Stimulated activated memory B cell treated with anti-CD40 and anti-IgM and Interleukin-4, amounts not matched to agents 10 μg/mL and 1 μg/mL and 100 μg/mL, for 72 hours (primary cell): ENCODE data around the gene ADAMTSL2.

Source experiments
- ATAC-seq: fragments of 150-1000 bp; cut with Tn5 transposase; 2 replicates; pipeline ENCODE4 v1.10.0; 2021
- H3K27ac Mint-ChIP-seq: one replicate; pipeline ENCODE4 v1.8.0; 2022; ENCODE audit warnings: mild to moderate bottlenecking, mixed read lengths
- H3K27me3 Mint-ChIP-seq: one replicate; pipeline ENCODE4 v1.8.0; 2022; ENCODE audit warnings: mixed read lengths
- H3K36me3 Mint-ChIP-seq: one replicate; pipeline ENCODE4 v1.8.0; 2022; ENCODE audit warnings: mixed read lengths
- H3K4me1 Mint-ChIP-seq: one replicate; pipeline ENCODE4 v1.8.0; 2022; ENCODE audit warnings: mixed read lengths
- H3K4me3 Mint-ChIP-seq: one replicate; pipeline ENCODE4 v1.8.0; 2022; ENCODE audit warnings: mild to moderate bottlenecking, moderate library complexity, mixed read lengths
- H3K9me3 Mint-ChIP-seq: one replicate; pipeline ENCODE4 v1.8.0; 2022; ENCODE audit warnings: mixed read lengths

The ADAMTSL2 gene

DNA sequence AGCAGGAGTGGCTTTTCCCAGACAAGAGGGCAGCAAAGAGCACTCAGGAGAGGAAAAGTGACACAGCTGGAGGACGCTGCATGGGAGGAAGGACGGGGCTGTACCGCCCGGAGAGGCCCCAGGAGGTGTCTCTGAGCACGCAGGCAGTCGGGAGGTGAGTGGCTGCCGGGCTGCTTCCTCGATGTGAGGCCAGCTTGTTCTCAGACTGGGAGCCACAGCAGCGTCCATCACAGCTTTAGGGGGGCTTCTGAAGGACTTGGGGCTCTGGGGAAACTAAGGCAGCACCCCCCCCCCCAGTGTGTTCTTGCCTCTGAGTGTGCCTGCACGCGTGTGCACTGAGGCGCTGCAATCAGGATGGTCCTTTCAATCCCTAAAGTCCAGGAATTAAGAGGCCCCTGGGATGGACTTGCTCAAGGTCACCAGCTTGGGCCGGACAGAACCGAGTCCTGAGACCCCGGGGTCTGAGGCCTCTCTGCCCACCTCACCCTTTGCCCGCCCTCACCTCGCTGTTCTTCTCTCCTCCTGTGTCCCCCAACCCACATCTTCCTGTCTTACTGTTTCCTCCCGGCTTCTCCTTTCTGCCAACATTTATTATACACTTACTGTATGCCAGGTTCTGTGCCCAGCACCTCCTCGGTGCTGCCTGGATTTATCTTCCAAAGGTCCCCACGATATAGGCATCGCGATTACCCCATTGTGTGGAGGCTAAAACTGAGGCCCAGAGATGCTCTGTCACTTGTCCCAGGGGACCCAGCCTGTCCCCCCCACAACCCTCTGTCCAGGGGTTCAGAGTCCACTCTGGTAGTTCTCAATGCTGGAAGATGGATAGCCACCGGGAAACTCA lies 41.7 kb downstream of the ADAMTSL2 start:
- H3K36me3 Mint-ChIP-seq, result no peaks in the 10 kb centered on the region

DNA sequence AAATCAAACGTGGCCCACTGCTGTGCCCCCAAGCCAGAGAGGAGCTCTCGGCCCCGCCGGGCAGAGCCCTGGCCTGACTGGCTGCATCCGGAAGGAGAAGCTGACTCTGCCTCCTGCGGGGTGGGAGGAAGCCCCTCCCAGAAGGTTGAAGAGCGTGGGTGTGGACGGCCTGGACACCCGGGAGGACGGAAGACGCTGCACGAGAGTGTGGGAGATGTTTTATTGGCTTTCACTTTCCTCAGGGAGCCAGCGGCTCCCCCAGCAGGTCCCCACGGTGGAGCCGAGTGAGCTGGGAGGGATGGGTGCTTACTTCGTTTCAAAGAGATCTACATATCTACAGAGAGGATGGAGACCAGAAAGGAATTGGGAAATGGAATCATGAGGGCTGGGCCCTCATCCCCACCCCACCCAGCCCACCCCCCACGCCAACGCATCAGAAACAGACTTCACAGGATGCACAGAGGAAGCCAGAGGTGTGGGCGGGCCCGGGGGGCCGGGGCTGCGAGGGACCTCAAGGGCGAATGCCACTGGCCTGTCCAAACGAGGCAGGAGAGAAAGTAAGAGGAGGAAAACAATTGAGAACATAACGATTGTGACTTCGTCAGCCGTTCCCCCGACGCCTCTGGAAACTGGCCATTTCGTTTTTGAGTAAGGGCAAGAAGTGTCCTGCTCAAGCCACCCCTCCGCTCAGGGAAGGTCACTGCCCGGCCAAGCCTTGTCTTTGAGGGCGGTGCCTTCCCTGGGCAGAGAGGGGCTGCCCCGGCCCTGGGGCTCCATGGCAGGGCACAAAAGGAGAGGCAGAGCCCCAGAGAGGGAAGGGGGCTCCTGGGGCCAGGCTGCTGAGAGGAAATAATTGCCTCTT lies 42.6 kb downstream of the ADAMTSL2 start:
- no peak for ATAC-seq
- H3K36me3 Mint-ChIP-seq, result no peaks in the 10 kb centered on the region
- H3K4me1 Mint-ChIP-seq, result peaks cover 35% of the 10 kb centered on the region
- peak overlapping the region; percentile 38 for H3K4me3 Mint-ChIP-seq
- H3K27ac Mint-ChIP-seq, result no peak overlapping the region
- H3K27me3 Mint-ChIP-seq, result peaks cover 99% of the 10 kb centered on the region
- no peaks in the 10 kb centered on the region for H3K9me3 Mint-ChIP-seq

More for the DNA sequence above, 41.7 kb downstream of the ADAMTSL2 start:
- Mint-ChIP-seq H3K4me1 (peaks cover 35% of the 10 kb centered on the region), H3K27me3 (peaks cover 99% of the 10 kb centered on the region), H3K4me3 (no peak overlapping the region), H3K9me3 (no peaks in the 10 kb centered on the region), H3K27ac (no peak overlapping the region)
- ATAC-seq, result no peak

DNA sequence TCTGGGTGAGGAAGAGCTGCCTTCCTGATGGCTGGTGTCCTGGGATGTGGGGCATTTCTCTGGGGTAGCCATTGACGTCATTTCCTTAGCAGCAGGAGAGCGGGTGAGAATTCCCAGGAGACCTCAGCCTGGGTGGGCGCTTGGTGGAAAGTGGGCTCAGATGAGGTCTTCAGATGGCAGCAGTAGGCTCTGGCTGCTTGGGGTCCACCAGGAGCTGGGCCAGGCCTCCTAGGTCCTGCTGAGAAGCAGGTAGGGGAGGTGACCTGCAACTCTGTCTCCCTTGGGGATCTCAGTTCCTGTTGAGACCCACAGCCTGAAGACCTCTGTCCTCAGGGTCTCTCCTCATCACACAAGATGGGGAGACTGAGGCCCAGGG lies 43.2 kb downstream of the ADAMTSL2 start:
- Mint-ChIP-seq H3K36me3 (no peaks in the 10 kb centered on the region), H3K27ac (no peak overlapping the region), H3K9me3 (no peaks in the 10 kb centered on the region), H3K4me3 (no peak overlapping the region), H3K4me1 (peaks cover 35% of the 10 kb centered on the region), H3K27me3 (peaks cover 100% of the 10 kb centered on the region)
- no peak for ATAC-seq

DNA sequence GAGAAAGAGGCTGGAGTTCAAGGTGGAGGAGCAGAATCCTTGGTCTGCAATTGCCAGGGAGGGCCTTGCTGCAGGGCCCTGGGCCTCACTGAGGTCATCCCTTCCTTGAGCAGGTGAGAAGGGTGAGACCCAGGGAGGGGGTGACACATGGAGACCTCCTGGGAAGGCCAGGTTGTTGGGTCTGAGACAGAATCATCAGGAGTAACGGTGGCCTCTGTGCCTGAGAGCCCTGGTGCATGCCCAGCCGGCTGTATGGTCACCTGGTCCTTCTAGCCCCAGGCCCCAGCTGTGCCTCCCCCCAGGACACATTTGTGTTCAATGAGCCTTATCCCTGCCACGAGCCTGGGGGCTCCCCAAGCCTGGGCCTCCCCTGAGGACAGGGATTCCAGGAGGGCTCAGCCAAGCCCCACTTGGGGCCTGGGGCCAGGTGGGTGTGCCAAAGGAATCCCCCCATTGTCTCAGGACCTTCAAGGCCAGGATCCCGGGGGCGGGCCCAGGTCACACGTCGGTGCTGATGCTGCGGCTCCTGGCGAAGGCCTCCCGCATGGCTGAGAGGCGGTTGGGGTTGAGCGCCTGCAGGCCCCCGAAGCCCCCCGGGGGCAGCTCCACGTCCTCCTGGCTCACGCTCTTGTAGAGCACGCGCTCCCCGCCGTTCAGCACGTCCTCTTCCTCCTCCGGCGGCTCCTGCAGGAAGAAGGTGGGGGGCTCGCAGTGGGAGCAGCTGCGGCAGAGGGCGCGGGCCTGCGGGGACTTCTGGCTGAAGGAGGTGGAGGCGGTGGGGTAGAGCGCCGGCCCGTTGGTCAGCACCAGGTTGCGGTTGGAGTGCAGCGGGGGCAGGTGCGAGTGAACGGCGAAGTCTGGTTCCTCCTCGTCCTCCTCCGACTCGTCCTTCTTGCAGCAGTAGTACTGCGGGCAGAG lies 44.3 kb downstream of the ADAMTSL2 start:
- H3K36me3 Mint-ChIP-seq, result no peaks in the 10 kb centered on the region
- H3K4me1 Mint-ChIP-seq, result peaks cover 35% of the 10 kb centered on the region
- peaks cover 100% of the 10 kb centered on the region for H3K27me3 Mint-ChIP-seq
- H3K4me3 Mint-ChIP-seq, result no peak overlapping the region
- ATAC-seq, result no peak
- no peak overlapping the region for H3K27ac Mint-ChIP-seq
- no peaks in the 10 kb centered on the region for H3K9me3 Mint-ChIP-seq

DNA sequence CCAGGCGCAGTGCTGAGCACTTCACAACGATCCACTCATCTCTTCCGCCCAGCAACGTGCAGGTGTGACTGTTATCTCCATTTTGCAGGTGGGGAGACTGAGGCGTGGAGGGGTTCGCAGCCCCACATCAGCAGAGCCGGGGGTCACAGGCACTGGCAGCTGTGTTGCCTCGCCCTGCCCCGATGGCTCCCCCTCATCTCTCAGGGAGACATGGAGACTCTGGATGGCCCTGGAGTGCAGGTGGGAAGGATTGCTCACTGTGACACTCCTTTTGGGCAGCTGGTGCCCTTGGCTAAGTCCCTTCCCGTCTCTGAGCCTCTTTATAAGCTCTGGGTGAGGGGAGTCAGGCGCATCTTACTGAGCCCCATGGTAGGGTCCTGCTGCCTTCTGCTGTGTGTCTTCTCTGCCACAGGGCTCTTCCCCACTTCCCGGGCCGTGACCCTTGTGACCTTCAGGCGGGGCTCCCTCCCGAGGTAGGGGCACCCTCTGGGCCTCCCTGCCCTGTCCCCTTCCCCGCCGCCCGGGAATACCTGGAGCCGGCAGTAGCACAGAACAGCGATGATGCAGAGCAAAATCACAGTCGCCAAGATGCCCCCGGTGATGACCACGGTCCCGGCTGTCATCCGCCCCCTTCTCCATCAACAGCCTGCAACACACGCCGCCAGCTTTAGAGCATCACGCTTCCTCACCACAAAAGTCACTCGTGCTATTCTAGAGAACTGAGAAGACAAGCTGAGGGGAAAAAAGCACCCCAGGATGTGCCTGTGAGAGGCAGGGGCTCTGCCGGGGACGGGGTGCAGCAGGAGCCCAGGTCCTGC lies 45.3 kb downstream of the ADAMTSL2 start:
- Mint-ChIP-seq H3K4me3 (no peak overlapping the region), H3K36me3 (no peaks in the 10 kb centered on the region), H3K27me3 (peaks cover 100% of the 10 kb centered on the region), H3K27ac (no peak overlapping the region), H3K9me3 (no peaks in the 10 kb centered on the region), H3K4me1 (peaks cover 45% of the 10 kb centered on the region)
- ATAC-seq, result peak; percentile 26

DNA sequence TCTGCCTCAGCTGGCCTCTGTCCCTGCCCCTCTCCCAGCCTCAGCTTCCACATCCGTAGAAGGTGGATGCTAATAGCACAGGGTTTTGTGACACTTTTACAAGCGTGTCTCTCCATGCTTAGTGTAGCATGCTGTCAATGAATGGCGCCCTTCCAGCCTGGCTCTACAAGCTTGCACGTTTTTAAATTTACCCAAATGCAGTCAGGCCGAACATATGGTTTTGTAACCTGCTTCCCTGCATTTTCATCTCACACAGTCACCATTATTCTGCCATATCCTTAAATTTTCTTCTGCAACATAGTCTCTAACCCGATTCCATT lies 45.9 kb downstream of the ADAMTSL2 start:
- peaks cover 49% of the 10 kb centered on the region for H3K4me1 Mint-ChIP-seq
- H3K27ac Mint-ChIP-seq, result no peak overlapping the region
- no peak for ATAC-seq
- H3K9me3 Mint-ChIP-seq, result no peaks in the 10 kb centered on the region
- no peak overlapping the region for H3K4me3 Mint-ChIP-seq
- no peaks in the 10 kb centered on the region for H3K36me3 Mint-ChIP-seq
- H3K27me3 Mint-ChIP-seq, result peaks cover 100% of the 10 kb centered on the region

DNA sequence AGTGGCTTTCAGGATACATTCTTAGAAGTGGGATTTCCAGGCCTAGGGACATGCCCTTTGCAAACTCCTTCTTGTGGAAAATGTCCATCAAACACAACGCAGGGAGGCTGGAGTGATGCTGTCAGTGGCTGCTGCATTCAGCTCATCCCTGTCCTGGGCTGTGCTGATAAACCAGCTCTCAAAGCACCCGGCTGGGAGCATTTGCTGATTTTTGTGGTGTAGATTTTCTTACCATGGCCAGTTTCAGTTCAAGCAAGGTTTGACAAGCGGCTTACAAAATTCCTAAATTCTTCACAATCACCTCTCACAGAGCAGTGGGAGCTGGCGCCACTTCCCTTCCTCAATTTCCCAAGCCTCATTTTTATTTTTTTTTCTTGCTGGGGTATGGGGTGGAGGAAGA lies 46.5 kb downstream of the ADAMTSL2 start:
- Mint-ChIP-seq H3K27ac (no peak overlapping the region), H3K27me3 (peaks cover 100% of the 10 kb centered on the region), H3K4me1 (peaks cover 50% of the 10 kb centered on the region), H3K4me3 (no peak overlapping the region), H3K9me3 (no peaks in the 10 kb centered on the region), H3K36me3 (no peaks in the 10 kb centered on the region)
- no peak for ATAC-seq

DNA sequence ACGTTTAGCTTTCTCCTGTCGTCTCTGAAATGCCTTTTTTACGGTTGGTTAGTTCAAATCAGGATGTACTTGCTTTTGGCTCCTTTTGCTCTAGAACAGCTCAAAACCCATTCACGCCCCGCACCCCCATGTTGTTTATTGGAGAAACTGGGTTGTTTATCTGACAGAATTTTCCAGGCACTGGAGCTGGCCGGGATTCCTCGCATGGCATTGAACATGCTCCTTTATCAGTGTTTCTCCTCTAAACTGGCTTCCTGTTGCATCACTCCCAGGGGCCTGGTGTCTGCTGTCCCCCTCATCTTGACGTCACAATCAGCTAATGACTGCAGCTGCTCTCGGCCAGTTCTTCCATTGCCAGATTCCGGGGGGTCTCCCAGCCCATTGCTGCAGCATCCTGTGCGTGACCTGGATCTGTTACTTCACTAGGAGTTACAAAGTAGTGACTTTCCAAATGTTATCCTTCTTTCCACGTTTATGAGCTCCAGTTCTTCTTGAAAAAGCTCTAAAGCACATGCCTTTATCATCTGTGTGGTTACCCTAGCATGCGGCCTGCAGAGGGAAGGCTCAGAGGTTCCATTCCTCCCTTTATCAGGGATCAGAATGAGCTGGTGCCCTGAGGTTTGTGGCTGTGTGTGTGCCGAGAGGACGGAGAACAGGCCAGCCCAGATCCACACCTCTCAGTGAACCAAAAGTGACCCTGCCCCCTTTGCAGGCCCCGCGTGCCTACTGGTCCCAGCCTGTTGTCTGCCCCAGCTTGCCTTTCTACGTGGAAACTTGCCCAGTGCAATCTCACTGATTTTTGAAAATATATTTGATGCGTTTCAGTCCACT lies 47.2 kb downstream of the ADAMTSL2 start:
- Mint-ChIP-seq H3K27ac (no peak overlapping the region), H3K36me3 (no peaks in the 10 kb centered on the region), H3K4me3 (no peak overlapping the region), H3K9me3 (no peaks in the 10 kb centered on the region), H3K4me1 (peaks cover 47% of the 10 kb centered on the region), H3K27me3 (peaks cover 100% of the 10 kb centered on the region)
- no peak for ATAC-seq

DNA sequence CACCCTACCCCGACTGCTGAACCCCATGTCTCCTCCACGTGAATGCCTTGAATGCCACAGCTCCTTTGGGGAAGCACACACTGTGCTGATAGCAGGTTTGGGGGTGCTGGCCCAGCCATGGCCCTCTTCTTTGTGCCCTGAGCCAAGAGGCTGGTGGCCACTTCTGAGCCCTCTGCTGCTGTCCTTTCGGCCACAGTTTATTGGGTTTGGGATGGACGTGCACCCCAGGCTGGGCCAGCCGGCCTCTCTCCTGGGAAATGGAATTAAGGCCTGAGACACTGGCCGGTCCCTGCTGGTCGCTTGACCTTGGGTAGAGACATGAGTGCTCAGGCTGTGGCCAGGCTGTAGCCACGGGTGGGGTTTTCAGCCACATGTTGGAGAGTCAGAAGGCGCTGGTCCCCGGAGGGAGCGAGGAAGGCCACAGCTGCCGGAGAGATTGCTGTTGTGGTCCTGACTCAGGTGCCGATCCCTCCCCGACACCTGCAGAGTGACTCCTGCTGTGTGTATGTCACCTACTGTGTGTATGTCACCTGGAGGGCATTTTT lies 48.1 kb downstream of the ADAMTSL2 start:
- H3K9me3 Mint-ChIP-seq, result no peaks in the 10 kb centered on the region
- no peak overlapping the region for H3K27ac Mint-ChIP-seq
- ATAC-seq, result no peak
- H3K36me3 Mint-ChIP-seq, result no peaks in the 10 kb centered on the region
- no peak overlapping the region for H3K4me3 Mint-ChIP-seq
- peaks cover 98% of the 10 kb centered on the region for H3K27me3 Mint-ChIP-seq
- peaks cover 41% of the 10 kb centered on the region for H3K4me1 Mint-ChIP-seq

DNA sequence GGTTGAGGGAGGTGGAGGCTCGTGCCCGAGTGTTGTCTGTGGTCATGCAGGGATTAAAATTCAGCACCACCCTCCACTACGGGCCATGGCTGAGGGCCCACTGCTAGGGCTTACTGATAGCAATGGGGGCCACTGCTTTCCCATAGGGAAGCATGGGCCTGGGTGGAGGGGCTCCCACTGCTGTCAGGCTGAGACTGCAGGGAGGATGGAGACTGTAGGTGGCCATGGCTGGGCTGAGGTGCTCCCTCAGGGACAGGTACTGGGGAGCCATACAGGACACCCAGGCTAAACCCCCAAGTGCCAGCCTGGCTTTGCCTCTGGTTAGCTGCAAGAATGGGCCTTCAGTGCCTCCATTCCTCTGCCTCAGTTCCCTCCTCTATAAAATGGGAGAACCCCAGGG lies 48.6 kb downstream of the ADAMTSL2 start:
- Mint-ChIP-seq H3K4me3 (no peak overlapping the region), H3K27me3 (peaks cover 93% of the 10 kb centered on the region), H3K36me3 (no peaks in the 10 kb centered on the region), H3K4me1 (peaks cover 36% of the 10 kb centered on the region), H3K27ac (no peak overlapping the region), H3K9me3 (no peaks in the 10 kb centered on the region)
- no peak for ATAC-seq

DNA sequence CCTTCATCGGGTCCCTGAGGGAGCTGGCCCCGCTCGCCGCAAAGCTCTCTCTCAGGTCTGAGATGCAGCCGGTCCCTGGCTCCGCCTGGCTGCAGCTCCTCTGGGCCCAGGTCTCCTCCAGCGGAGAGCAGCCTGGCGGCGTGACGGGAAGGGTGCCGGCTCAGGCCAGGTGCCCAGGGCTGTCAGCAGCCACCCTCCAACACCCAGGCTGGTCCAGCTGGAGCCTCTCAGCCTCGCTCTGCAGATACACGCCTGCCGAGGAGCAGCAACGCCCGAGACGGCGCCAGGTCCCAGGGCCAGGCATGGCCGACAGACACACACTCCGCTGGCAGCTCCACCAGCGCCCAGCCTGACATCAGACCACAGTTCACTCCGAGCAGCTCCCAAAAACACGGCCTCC lies 49.1 kb downstream of the ADAMTSL2 start:
- ATAC-seq, result no peak
- Mint-ChIP-seq H3K4me1 (peaks cover 31% of the 10 kb centered on the region), H3K27me3 (peaks cover 88% of the 10 kb centered on the region), H3K27ac (no peak overlapping the region), H3K4me3 (no peak overlapping the region), H3K36me3 (no peaks in the 10 kb centered on the region), H3K9me3 (peaks cover 4% of the 10 kb centered on the region)

DNA sequence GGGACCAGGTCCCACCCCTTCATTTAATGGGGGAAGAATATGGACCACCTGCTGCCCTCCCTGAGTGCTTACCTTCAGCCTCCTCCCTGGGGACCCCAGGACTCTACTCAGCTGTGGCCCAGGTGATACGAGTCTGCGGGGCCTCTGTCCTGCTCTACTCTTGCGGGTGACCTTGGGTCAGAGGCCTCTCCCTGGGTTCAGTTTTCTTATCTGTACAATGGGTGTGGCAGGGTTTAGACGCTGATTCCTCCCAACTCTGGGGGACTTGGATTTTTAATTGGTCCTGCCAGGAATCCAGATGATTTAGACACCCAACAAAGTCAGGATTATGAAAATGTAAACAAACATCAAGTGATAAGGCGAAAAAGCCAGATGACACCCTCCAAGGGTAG lies 49.7 kb downstream of the ADAMTSL2 start:
- H3K9me3 Mint-ChIP-seq, result peaks cover 4% of the 10 kb centered on the region
- no peak overlapping the region for H3K4me3 Mint-ChIP-seq
- no peak for ATAC-seq
- H3K4me1 Mint-ChIP-seq, result peaks cover 31% of the 10 kb centered on the region
- no peaks in the 10 kb centered on the region for H3K36me3 Mint-ChIP-seq
- H3K27me3 Mint-ChIP-seq, result peaks cover 82% of the 10 kb centered on the region
- H3K27ac Mint-ChIP-seq, result no peak overlapping the region

DNA sequence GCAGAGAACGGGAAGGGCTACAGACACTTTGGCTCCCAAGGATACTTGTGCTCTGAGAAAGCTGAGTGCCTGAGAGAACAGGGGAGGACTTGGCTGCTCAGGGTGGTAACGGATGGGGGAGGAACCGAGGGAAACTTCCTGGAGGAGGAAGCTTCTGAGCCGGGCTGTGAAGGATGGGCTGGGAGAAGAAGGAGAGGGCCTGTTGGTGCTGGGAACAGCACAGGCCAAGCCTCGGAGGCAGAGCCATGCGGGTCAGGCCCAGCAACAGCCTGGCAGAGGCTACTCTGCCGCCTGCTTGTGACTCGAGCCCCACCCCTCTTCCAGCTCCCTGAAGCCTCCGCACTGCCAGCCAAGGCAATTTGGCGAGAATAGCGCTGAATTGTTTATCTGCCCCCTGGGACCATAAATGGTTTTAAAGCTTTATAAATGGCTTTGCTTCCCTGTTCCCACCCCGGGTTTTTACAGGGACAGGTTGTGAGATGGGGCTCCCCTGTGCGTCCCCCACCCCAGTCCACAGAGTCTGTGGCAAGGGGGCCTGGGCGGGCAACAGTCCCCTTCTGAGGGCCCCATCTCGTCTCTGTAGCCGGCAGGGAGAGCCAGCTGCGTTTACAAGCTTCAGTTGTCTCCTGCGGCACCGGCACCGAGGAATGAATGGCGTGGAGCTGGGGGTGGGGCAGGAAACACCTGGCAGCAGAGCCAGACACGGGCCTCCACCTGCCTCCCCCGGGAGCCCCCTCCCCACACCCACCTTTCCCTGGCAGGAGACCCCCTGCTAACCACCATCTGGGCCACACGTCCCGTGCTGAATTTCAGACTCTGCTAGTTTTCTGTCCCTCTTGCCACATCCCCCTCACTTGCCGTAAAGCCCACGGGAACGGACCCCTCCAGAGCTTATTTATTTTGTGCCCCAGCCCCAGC lies 50.3 kb downstream of the ADAMTSL2 start:
- Mint-ChIP-seq H3K4me1 (peaks cover 30% of the 10 kb centered on the region), H3K36me3 (no peaks in the 10 kb centered on the region), H3K9me3 (peaks cover 4% of the 10 kb centered on the region), H3K27me3 (peaks cover 76% of the 10 kb centered on the region), H3K4me3 (no peak overlapping the region), H3K27ac (no peak overlapping the region)
- ATAC-seq, result no peak
